ENCODE data around the gene CHCHD4.

CHCHD4 gene

GRCh38 chr3:14148041-14148985, 23.6 kb upstream of the CHCHD4 start:
- no peak for DNase-seq

GRCh38 chr3:14147617-14148016, 22.9 kb upstream of the CHCHD4 start:
- no peak for DNase-seq

DNA sequence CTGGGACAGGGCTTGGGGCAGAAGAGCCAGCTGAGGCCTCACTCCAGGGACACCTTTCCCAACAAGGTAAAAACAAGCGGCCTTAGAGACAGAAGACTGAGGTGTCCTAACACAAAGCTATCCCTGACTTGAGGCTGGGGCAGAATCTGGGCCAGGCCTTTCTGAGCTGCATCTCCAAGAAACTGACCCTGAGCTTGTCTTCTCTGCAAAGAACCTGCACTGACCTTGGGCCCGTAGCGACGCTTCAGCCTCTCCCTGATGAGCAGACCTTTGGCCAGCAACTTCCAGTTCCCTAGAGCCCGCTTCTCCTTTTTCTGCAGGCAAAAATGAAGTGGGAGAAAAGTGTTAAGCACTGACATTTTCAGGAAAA, 22.4 kb upstream of the CHCHD4 start:
- DNase-seq: no peak

DNA sequence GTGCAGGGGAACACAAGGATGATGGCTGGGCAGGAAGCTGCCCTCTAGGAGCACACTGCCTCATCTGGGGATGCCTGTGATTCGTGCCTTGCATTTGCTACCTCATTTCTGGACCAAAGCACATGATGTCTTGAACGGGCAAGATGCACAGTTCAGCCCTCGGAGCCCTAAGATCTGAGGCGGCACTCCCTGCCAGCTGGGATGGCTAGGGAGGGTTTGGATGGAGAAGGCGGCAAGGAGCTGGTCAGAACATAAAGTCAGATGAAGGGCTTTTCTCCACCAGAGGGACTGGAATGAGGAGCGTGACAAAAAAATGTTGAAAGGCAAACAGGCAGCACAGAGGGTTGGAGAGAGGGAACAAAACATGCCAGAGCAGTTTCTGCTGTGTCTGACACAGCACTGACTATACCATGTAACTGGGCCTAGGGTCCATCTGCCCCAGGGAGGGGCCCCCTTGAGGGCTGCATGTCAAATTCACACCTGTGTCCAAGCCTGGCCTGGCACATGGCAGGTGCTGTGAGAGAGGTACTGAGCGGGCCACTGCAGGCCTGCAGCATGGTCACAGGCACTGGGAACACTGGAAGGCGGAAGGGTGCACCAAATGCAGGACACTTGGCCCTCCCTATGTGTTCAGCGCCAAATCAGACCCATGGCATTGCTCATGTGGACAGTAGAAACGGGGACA, 21.9 kb upstream of the CHCHD4 start:
- DNase-seq: no peak

- no peak for DNase-seq
These were observed 21.2 kb upstream of the CHCHD4 start for GRCh38 chr3:14145670-14146380.

DNA sequence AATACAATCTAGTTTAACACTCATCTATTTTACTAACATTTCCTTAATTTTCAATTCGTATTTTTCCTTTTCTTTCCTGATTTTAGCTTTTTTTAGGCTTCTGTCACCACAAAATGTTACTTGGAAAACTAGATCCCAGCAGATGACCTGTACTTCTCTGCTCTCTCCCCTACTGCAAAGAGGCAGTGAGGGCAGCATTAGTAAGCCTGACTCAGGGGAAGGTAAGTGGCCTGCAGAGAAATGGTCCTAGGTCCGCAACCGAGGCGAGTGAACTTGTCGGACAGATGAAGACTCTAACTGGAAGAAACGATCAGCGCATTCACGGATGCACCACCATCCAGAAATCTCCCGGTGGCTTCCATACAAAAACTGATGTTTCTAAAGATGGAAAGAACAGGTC, 20.6 kb upstream of the CHCHD4 start:
- no peak for DNase-seq

DNA sequence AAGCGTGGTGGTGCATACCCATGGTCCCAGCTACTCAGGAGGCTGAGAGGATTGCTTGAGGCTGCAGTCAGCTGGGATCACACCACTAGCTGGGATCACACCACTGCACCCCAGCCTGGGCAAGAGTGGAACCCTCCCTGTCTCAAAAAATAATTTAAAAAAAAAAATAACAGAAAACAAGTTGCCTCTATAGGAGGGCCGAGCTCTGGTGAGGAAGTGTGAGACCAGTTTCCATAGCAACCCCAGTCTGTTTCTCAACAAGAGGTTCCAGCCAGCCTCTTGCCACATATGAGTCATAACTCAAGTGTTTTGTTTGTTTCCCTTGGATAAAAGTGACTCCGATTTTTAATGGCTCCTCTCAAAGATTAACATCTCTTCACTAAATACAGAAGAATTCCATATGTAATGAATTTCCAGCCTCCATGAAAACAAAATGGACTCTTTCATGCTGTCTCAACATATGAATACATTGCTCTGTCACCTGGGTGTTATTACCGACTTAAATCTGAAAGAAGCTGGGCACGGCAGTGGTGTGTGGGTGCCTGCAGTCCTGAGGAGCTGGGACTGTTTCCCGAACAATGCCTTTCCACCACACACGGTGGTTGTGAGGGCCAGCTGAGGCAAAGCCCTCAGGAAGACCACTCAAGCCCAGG, 19.9 kb upstream of the CHCHD4 start:
- no peak for DNase-seq

- no peak for DNase-seq
These were observed 18.9 kb upstream of the CHCHD4 start for GRCh38 chr3:14143271-14144225.

DNA sequence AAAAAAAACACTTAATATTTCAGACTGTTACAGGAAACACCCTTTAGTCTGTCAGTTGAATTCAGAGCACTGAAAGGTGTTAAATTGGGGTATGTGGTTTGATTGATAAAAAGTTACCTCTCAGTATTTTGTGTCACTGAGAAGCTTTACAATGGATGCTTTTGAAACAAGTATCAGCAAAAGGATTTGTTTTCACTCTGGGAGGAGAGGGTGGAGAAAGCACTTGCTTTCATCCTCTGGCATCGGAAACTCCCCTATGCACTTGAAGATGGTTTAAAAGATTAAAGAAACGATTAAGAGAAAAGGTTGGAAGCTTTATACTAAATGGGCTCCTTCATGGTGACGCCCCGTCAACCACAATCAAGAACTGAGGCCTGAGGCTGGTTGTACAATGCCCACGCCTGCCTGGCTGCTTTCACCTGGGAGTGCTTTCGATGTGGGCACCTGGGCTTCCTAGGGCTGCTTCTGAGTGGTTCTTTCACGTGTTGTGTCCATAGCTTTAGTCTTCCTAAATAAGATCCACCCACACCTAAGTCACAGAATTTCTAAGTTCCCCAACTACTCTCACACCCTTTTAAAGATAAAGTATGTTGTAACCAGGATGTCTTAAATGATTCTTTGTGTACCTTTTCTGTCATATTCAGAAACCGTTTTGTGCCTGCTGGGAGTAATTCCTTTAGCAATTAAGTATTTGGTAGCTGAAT, 18.0 kb upstream of the CHCHD4 start:
- no peak for DNase-seq

- no peak for DNase-seq
These were observed 17.1 kb upstream of the CHCHD4 start for GRCh38 chr3:14141602-14142341.

DNA sequence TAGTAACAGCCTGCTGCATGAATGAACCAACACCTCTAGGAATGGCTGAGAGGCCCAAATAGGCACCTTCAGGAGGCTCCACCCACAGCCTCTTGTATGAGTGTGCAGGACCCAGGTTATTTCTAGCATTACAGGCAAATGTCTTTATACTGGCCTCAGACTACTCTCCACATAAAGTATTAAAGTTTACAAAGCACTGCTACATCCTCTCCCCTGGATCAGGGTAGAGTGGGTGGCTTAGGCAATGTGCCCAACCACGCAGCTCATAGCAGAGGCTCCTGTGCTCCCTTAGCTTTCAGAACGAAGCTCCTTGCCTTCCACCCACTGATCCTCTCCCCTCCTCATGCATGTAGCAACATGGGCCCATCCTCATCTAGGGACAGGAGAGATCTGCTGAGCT, 16.5 kb upstream of the CHCHD4 start:
- no peak for DNase-seq

- DNase-seq: no peak
These were observed 16.0 kb upstream of the CHCHD4 start for GRCh38 chr3:14140668-14141067.

DNA sequence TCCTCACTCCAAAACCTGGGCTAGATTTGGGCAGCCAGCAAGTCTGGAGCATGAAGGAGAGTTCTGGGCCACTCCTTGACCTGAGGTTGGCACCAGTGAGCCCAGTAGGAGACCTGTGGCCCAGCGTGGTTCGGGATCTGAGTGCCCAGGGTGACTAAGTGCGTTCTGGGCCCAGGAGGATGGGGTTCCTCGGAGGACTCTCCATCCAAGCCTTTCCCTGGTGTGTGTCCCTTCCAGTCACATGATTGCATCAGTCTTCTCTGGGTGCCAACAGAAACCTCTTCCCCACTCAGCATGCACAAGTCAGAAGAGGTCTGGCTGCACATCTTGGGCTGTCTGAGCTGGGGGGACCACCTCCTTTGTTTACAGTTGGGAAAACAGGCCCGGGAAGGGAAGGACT, 15.1 kb upstream of the CHCHD4 start:
- DNase-seq: no peak

DNA sequence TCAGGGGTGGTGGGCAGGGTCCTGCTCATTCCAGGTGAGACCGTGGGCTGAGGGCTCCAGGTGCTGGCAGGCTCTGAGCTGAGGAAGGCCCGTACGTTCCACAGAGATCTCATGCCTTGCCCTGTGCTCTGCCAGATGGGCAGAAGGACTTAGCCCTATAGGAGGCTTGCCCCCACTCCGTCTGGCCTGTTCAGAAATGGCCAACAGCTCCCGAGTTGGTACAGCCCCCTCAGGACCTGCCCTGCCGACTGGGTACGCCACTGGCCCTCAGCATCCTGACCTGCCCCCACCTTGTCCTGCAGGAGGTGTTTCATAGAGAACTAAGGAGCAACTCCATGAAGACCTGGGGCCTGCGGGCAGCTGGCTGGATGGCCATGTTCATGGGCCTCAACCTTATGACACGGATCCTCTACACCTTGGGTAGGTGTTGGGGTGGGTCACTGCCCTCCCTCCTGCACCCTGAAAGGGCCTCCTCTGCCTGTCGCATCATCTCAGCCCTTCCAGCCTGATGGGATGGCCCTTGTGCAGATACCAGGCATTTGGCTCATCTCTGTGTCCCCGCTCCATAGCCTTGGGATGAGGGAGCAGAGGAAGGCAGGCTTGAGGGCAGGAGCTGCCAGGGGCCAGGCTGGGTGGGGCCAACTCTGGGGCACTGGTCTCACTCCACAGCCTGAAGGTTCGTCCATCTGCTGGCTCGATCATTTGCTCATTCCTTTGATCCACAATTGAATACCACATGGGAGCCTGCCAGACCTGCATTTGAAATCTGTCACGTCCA, 14.4 kb upstream of the CHCHD4 start:
- no peak for DNase-seq

GRCh38 chr3:14138109-14138877, 13.6 kb upstream of the CHCHD4 start:
- no peak for DNase-seq

DNA sequence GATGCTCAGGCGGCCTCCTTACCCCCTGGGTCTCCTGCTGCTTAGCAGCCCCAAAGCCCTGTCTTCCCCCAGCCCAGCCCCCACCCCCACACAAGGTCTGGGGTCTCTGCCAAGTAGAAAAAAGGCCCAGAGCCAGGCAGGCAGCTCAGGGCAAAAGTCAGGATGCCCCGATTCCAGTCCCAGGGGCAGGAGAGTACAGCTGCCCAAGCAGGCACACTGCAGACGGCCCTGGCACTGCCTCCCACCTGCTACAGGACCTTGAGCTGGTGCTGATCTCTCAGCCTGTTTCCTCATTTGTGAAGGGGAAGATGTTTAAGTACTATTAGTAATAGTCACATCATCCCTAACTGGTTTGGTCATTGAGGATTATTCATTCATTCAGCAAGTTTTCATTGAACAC, 12.8 kb upstream of the CHCHD4 start:
- DNase-seq: no peak

DNA sequence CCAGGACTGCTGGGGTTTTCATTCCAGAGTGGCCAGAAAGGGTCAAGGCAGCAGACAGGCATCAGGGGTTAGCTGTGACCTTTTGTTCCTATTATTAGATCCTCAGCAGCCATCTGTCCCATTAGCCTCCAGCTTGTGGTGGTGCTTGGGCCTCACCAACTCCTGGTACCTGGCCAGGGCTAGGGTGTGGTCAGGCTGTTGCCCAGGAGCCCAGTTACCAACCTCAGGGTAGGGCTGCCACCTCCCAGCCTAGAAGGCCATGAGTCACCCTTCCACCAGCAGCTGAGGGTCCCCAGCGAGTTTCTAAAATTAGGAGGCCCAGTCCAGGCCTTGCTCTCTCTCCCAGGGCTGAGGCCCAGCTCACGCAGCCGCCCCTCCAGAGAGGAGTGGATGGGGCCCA, 12.3 kb upstream of the CHCHD4 start:
- no peak for DNase-seq

GRCh38 chr3:14135581-14135980, 10.9 kb upstream of the CHCHD4 start:
- DNase-seq: no peak

DNA sequence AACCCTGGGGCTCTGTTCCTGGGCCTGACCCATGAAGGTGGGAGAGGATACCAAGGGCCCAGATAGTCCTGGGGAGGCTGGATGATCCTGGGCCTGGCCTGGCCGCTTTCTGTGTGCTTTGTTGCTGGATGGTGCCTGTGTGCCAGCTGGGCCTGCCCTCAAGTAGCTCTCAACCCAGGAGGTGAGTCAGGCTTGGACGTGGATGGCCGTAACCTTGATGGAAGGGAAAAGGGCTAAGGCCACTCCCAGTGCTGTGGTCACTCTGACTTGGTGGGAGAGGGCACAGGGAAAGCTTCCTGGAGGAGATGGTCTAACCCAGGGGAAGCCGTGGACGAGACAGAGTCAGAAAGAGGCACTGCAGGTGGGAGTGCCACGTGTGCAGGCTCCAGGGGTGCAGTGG, 9.6 kb upstream of the CHCHD4 start:
- DNase-seq: no peak
